Liver (tissue), 9 donors: ENCODE measurements around the gene DISC1. TPM values are rescaled to one million over a fixed set of nuclear protein-coding genes. Genes with fewer than 3 reads are reported as not detected.

Experiments used
- DNase-seq: peaks from one replicate; pipeline ENCODE4 v3.0.0-alpha.2; 2017; ENCODE audit warnings: low spot score
- H3K27ac ChIP-seq, 2 donors: one replicate each; pipeline ENCODE4 v1.7.0; 2013; ENCODE audit warnings: inconsistent platforms in 2 of 2, low read length in 2 of 2, control low read depth in 1 of 2, low read depth in 1 of 2, mild to moderate bottlenecking in 1 of 2
- H3K27me3 ChIP-seq, 4 donors: one replicate each; pipeline versions ENCODE4 v1.6.1 to v1.7.0; 2013; ENCODE audit warnings: low read length in 3 of 4, inconsistent platforms in 1 of 4, mild to moderate bottlenecking in 1 of 4, moderate library complexity in 1 of 4; ENCODE audit not compliant: control insufficient read depth in 4 of 4, insufficient read depth in 4 of 4
- H3K36me3 ChIP-seq, 4 donors: one replicate each; pipeline versions ENCODE4 v1.6.1 to v1.7.0; 2013; ENCODE audit warnings: low read length in 3 of 4, mild to moderate bottlenecking in 3 of 4, low read depth in 1 of 4, moderate library complexity in 1 of 4; ENCODE audit not compliant: control insufficient read depth in 4 of 4, insufficient read depth in 3 of 4
- H3K4me1 ChIP-seq, 4 donors: one replicate each; pipeline versions ENCODE4 v1.6.1 to v1.7.0; 2013; ENCODE audit warnings: low read length in 3 of 4, mild to moderate bottlenecking in 3 of 4, moderate library complexity in 1 of 4; ENCODE audit not compliant: control insufficient read depth in 4 of 4, insufficient read depth in 4 of 4
- H3K4me3 ChIP-seq, 3 donors: one replicate each; pipeline versions ENCODE4 v1.6.1 to v1.7.0; 2013; ENCODE audit warnings: low read length in 3 of 3, control low read depth in 1 of 3, low read depth in 1 of 3, mild to moderate bottlenecking in 1 of 3
- H3K9ac ChIP-seq, 2 donors: one replicate each; pipeline ENCODE4 v1.7.0; 2013; ENCODE audit warnings: low read length in 2 of 2, mild to moderate bottlenecking in 2 of 2, moderate library complexity in 2 of 2, control low read depth in 1 of 2, low read depth in 1 of 2
- H3K9me3 ChIP-seq, 4 donors: one replicate each; pipeline versions ENCODE4 v1.6.1 to v1.7.0; 2013; ENCODE audit warnings: low read length in 3 of 4; ENCODE audit not compliant: control insufficient read depth in 4 of 4
- EGR1 ChIP-seq, 2 donors: IDR thresholded peaks; 2 replicates each; pipeline ENCODE4 v1.6.1; 2016 to 2018; ENCODE audit warnings: antibody characterized with exemption in 2 of 2, low read depth in 2 of 2
- FOXA1 ChIP-seq: IDR thresholded peaks from 2 replicates; pipeline ENCODE4 v1.6.1; 2016; ENCODE audit warnings: antibody characterized with exemption
- FOXA2 ChIP-seq: IDR thresholded peaks from 2 replicates; pipeline ENCODE4 v1.6.1; 2016; ENCODE audit warnings: antibody characterized with exemption
- GABPA ChIP-seq, 2 donors: IDR thresholded peaks in 1 of 2; conservative IDR thresholded peaks in 1 of 2; 2 replicates each; pipeline ENCODE4 v1.6.1; 2016; ENCODE audit warnings: antibody characterized with exemption in 2 of 2, mild to moderate bottlenecking in 1 of 2, moderate library complexity in 1 of 2
- HNF4A ChIP-seq, 2 donors: conservative IDR thresholded peaks; 2 replicates each; pipeline ENCODE4 v1.6.1; 2016; ENCODE audit warnings: antibody characterized with exemption in 2 of 2, mild to moderate bottlenecking in 2 of 2
- HNF4G ChIP-seq: IDR thresholded peaks from 2 replicates; pipeline ENCODE4 v1.6.1; 2016; ENCODE audit warnings: antibody characterized with exemption
- JUND ChIP-seq, 2 donors: IDR thresholded peaks; 2 replicates each; pipeline ENCODE4 v1.6.1; 2016; ENCODE audit warnings: antibody characterized with exemption in 2 of 2
- MAX ChIP-seq: IDR thresholded peaks from 2 replicates; pipeline ENCODE4 v1.6.1; 2016; ENCODE audit warnings: antibody characterized with exemption
- NR2F2 ChIP-seq: IDR thresholded peaks from 2 replicates; pipeline ENCODE4 v1.6.1; 2016; ENCODE audit warnings: antibody characterized with exemption
- RAD21 ChIP-seq, 2 donors: IDR thresholded peaks; 2 replicates each; pipeline ENCODE4 v1.6.1; 2016; ENCODE audit warnings: antibody characterized with exemption in 2 of 2, mild to moderate bottlenecking in 2 of 2
- RXRA ChIP-seq, 2 donors: IDR thresholded peaks; 2 replicates each; pipeline ENCODE4 v1.6.1; 2017 to 2018; ENCODE audit warnings: antibody characterized with exemption in 2 of 2, mild to moderate bottlenecking in 1 of 2
- SP1 ChIP-seq: IDR thresholded peaks from 2 replicates; pipeline ENCODE4 v1.6.1; 2018; ENCODE audit warnings: antibody characterized with exemption, mild to moderate bottlenecking
- TAF1 ChIP-seq: conservative IDR thresholded peaks from 2 replicates; pipeline ENCODE4 v1.6.1; 2016; ENCODE audit warnings: antibody characterized with exemption, mild to moderate bottlenecking
- YY1 ChIP-seq: IDR thresholded peaks from 2 replicates; pipeline ENCODE4 v1.6.1; 2016; ENCODE audit warnings: antibody characterized with exemption, mild to moderate bottlenecking
- WGBS: extraction: QIAGEN DNeasy Blood & Tissue Kit; methylation state at CpG from one replicate; pipeline ENCODE4 v1.1.7; 2013; 5-methylcytosine and 5-hydroxymethylcytosine counted together
- polyA plus RNA-seq, 2 donors: library from polyadenylated mRNA; stranded (reverse) in 1 of 2; unstranded in 1 of 2; fragments of 200-250 nt in 1 of 2; fragments of >200 nt in 1 of 2; fragmentation: Nextera tagmentation in 1 of 2; extraction: Ambion mirVana in 1 of 2; gene quantifications; one replicate each; pipeline versions ENCODE4 v1.2.1 to v1.2.3, GENCODE V29; 2013 to 2015
- total RNA-seq, 2 donors: library from RNA; depleted of rRNA; stranded (reverse); fragments of >200 nt; gene quantifications; one replicate each; pipeline ENCODE4 v1.2.3, GENCODE V29; 2014
- TF ChIP-seq, protein P1 (sequence below): fragments of 150-350 bp; IDR thresholded peaks from 2 replicates; pipeline ENCODE4 v1.5.1; 2017; ENCODE audit warnings: improper control_type of control experiment, low read depth, low read length; ENCODE audit not compliant: missing input control
- TF ChIP-seq, protein P2 (sequence below): IDR thresholded peaks from 2 replicates; pipeline ENCODE4 v1.6.1; 2016; ENCODE audit warnings: antibody characterized with exemption
- TF ChIP-seq, protein P3 (sequence below): IDR thresholded peaks from 2 replicates; pipeline ENCODE4 v1.6.1; 2016; ENCODE audit warnings: antibody characterized with exemption
- TF ChIP-seq, protein P4 (sequence below): IDR thresholded peaks from 2 replicates; pipeline ENCODE4 v1.6.1; 2016; ENCODE audit warnings: antibody characterized with exemption, mild to moderate bottlenecking
- donor health status: healthy.
- donor health status: healthy.
- donor health status: healthy.
- donor health status: healthy.
- donor health status: healthy.

DISC1 gene
- total and polyA plus RNA-seq, 4 donors: 0.45 to 6.3 (median 2.3) TPM

DNA sequence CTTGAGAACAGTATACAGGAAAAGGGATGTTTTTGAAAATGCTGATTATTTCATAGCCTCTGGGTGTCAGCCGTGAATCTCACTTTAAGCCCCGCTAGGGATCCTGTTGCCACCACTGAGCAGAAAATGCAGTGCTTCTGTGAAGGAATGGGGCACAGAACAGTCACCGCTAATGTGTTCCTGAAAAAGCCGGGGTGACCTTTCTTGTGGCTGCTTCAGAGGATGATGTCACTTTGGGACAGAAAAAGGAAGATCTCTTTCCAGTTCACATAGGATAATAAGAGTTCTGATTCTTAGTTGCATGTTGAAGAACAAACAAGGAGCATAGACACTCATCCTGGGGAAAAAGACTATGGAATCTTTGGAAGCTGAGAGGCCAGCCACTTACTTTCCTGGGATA lies 349.6 kb downstream of the DISC1 start:
- Histone ChIP-seq H3K36me3 (no peaks in the 10 kb centered on the region), H3K27ac (no peak overlapping the region), H3K9ac (no peak overlapping the region), H3K4me1 (no peaks in the 10 kb centered on the region), H3K9me3 (no peaks in the 10 kb centered on the region), H3K27me3 (no peaks in the 10 kb centered on the region), H3K4me3 (no peak overlapping the region)
- WGBS: 90% methylated on average over 4 of the region's 4 CpGs
- no peak for DNase-seq
- TF ChIP-seq TAF1: no peak
- TF ChIP-seq FOXA2: no peak
- TF ChIP-seq NR2F2: no peak
- TF ChIP-seq RXRA (IDR thresholded peaks at IDR 0.05): no peak
- no peak for TF ChIP-seq JUND (IDR thresholded peaks at IDR 0.05)
- TF ChIP-seq, protein P1, sequence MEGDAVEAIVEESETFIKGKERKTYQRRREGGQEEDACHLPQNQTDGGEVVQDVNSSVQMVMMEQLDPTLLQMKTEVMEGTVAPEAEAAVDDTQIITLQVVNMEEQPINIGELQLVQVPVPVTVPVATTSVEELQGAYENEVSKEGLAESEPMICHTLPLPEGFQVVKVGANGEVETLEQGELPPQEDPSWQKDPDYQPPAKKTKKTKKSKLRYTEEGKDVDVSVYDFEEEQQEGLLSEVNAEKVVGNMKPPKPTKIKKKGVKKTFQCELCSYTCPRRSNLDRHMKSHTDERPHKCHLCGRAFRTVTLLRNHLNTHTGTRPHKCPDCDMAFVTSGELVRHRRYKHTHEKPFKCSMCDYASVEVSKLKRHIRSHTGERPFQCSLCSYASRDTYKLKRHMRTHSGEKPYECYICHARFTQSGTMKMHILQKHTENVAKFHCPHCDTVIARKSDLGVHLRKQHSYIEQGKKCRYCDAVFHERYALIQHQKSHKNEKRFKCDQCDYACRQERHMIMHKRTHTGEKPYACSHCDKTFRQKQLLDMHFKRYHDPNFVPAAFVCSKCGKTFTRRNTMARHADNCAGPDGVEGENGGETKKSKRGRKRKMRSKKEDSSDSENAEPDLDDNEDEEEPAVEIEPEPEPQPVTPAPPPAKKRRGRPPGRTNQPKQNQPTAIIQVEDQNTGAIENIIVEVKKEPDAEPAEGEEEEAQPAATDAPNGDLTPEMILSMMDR: no peak
- TF ChIP-seq, protein P2, sequence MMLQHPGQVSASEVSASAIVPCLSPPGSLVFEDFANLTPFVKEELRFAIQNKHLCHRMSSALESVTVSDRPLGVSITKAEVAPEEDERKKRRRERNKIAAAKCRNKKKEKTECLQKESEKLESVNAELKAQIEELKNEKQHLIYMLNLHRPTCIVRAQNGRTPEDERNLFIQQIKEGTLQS: no peak
- TF ChIP-seq RAD21 (IDR thresholded peaks at IDR 0.05): no peak
- no peak for TF ChIP-seq FOXA1
- TF ChIP-seq HNF4G: no peak
- no peak for TF ChIP-seq YY1
- TF ChIP-seq GABPA (IDR thresholded peaks at IDR 0.05 in 1 of 2, conservative IDR thresholded peaks at IDR 0.05 in 1 of 2): no peak
- no peak for TF ChIP-seq SP1
- TF ChIP-seq, protein P3, sequence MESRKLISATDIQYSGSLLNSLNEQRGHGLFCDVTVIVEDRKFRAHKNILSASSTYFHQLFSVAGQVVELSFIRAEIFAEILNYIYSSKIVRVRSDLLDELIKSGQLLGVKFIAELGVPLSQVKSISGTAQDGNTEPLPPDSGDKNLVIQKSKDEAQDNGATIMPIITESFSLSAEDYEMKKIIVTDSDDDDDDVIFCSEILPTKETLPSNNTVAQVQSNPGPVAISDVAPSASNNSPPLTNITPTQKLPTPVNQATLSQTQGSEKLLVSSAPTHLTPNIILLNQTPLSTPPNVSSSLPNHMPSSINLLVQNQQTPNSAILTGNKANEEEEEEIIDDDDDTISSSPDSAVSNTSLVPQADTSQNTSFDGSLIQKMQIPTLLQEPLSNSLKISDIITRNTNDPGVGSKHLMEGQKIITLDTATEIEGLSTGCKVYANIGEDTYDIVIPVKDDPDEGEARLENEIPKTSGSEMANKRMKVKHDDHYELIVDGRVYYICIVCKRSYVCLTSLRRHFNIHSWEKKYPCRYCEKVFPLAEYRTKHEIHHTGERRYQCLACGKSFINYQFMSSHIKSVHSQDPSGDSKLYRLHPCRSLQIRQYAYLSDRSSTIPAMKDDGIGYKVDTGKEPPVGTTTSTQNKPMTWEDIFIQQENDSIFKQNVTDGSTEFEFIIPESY: no peak
- TF ChIP-seq, protein P4, sequence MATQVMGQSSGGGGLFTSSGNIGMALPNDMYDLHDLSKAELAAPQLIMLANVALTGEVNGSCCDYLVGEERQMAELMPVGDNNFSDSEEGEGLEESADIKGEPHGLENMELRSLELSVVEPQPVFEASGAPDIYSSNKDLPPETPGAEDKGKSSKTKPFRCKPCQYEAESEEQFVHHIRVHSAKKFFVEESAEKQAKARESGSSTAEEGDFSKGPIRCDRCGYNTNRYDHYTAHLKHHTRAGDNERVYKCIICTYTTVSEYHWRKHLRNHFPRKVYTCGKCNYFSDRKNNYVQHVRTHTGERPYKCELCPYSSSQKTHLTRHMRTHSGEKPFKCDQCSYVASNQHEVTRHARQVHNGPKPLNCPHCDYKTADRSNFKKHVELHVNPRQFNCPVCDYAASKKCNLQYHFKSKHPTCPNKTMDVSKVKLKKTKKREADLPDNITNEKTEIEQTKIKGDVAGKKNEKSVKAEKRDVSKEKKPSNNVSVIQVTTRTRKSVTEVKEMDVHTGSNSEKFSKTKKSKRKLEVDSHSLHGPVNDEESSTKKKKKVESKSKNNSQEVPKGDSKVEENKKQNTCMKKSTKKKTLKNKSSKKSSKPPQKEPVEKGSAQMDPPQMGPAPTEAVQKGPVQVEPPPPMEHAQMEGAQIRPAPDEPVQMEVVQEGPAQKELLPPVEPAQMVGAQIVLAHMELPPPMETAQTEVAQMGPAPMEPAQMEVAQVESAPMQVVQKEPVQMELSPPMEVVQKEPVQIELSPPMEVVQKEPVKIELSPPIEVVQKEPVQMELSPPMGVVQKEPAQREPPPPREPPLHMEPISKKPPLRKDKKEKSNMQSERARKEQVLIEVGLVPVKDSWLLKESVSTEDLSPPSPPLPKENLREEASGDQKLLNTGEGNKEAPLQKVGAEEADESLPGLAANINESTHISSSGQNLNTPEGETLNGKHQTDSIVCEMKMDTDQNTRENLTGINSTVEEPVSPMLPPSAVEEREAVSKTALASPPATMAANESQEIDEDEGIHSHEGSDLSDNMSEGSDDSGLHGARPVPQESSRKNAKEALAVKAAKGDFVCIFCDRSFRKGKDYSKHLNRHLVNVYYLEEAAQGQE: no peak
- no peak for TF ChIP-seq HNF4A (conservative IDR thresholded peaks at IDR 0.05)
- TF ChIP-seq EGR1 (IDR thresholded peaks at IDR 0.05; ENCODE audit: low read depth in 2 of 2): no peak
- no peak for TF ChIP-seq MAX
